HG02642 (cell line): ENCODE measurements around the gene TOMM6.
"Not testable (repeated sequence)": the region's sequence is repeated elsewhere in the genome, so short reads cannot be mapped to it uniquely, and the experiment has no call there.

Source experiments
- ATAC-seq: cut with Tn5 transposase; IDR thresholded peaks from one replicate; pipeline ENCODE4 v1.9.1; 2021; ENCODE audit warnings: mild to moderate bottlenecking; ENCODE audit not compliant: unreplicated experiment, poor library complexity

Gene TOMM6

DNA sequence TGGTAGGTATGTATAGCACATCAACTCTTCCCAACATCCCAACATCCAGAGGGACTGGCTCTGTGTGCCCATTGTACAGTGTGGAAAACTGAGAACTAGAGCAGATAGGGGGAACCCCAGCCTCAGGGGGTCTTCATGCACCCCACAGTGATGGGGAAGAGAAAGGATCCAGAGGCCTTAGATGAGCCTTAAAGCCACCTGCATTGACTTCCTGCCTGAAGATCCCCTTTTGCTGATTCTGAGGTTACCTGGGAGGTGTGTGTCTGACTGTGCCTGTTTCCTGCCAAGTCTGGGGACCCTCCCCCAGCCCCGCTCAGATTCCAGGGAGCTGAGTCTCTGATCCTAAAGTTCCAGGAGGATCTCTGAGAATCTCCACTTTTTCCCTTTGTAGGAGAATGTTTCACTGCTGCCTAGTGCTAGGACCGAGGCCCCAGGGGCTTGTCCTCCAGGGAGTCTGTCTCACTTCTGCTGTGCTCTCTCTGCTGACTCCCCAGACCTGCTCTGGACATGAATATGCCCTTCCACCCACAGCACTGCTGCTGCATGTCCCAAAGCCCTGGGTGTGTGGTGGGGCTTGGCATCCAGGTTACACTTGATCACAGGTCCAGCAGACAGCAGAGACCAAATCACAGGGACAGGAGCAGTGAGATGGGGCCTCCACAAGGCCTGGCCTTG is 27.5 kb upstream of the TOMM6 start:
- no peak for ATAC-seq

DNA sequence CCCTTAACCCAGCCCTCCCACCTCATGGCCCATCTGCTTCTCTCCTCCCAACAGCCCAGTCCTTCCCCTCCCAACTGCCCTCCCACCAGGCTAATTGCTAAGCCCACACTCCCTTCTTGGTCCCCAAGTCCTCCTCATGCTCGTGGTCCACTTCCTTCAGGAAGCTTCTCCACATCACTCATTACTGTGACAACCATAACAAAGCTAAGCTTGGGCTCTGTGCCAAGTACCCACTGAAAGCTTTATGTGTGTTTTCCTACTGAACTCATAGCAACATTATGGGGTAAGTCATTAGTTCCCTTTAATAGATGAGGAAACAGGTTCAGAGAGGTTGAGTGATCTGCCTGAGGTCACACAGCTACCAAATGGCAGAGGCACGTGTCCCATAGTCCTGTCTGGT is 24.0 kb upstream of the TOMM6 start:
- ATAC-seq, result no peak

DNA sequence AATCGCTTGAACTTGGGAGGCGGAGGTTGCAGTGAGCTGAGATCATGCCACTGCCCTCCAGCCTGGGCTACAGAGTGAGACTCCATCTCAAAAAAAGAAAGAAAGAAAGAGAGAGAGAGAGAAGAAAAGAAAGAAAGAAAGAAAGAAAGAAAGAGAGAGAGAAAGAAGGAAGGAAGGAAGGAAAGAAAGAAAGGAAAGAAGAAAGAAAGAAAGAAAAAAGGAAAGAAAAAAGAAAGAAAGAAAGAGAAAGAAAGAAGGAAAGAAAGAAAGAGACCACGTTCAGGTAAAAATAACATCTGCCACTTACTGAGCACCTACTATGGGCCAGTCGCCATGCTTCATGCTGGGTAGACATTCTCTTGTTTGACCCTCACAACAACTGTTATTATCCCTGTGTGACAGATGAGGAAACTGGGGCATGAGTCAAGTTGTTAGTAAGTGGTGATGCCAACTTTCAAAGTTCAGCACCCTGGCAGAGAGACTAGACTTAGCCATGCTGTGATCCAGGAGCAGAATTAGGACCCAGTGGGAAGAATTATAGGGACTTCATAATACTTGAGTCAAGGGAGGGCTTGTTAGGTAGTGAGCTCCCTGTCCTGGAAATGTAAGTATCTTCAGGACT is 21.3 kb upstream of the TOMM6 start:
- not testable (repeated sequence) for ATAC-seq

DNA sequence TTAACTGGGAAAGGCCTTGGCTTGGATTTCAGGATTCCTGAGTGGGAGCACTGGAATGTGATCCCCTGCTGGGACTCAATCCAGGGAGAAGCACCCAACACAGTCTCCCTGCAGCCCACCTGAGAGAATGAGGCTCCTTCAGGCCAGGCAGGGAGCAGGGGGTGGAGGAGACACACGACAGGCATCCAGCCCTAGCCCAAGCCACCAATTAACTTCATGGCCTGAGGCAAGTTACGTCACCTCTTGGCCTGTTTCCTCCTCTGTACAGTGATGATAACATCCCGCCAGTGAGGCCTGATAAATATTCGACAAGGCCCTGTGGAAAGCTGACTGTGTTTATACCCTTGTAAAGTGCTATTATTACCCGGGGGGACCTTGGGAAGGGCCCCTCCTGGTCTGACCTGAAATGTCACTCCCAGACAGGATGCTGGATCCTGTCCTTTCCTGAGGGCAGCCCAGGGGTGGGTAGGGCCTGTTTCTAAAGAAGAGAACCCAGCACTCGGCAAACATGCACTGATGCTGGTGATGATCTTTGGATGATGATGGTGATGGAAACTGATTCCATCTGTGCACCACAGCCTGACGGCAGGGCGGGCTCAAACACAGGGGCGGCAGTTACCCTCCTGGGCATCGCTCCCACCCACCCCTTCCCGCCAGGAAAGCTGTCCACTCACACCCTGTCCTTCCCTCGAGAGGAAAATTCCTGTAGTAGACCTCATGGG is 20.2 kb upstream of the TOMM6 start:
- no peak for ATAC-seq

DNA sequence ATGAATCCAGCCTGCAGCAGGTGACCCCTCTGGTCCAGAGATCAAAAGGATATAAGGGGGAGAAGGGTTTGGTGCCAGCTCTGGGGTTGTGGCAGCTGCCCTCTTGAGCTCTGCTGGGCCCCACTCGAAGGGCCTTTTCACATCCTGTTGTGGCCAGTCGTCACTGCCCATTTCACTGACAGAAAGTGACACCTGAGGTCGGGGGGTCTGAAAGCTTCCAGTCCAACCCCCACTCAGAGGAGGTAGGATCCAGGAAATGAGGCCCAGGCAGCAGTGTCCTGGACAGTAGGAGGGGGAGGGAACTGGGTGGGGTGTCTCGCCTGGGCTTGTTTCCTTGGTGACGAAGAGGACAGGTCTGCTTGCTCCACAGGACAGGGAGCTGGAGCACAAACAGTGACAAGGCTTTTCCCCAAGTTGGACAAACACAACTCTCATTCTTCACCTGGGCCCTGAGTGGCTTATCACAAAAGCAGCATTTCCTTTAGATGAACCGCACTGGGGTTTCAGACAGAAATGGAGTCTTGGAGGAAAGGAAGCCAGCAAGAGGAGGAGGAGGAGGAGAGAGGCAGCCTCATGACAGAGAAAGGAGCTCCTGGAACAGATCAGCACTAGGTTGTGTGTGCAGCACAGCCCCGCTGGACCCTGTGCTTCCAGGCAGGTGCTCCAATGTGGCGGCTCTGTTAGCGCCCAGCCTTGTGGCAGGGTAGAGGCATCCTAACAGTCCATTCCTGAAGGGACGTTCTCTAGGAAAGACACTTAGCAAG is 18.8 kb upstream of the TOMM6 start:
- ATAC-seq, result no peak

DNA sequence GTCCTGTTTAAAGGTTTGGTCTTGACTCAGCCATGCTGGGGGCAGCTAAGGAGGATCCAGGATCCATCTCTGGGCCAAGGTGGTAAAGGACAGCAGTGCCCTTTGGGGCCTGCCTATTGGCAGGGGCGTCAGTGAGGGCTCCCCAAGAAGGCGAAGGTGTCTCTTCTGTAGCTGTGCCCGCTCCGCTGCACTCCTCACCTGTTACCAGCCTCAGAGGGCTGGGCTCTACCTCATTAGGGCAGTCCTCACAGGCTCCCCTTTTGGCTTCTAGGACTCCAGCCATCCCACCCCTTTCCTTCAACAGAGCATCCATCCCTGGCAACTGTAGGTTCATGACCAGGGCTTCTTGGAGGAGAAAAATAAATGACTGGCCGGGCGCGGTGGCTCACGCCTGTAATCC is 18.1 kb upstream of the TOMM6 start:
- ATAC-seq, result no peak

DNA sequence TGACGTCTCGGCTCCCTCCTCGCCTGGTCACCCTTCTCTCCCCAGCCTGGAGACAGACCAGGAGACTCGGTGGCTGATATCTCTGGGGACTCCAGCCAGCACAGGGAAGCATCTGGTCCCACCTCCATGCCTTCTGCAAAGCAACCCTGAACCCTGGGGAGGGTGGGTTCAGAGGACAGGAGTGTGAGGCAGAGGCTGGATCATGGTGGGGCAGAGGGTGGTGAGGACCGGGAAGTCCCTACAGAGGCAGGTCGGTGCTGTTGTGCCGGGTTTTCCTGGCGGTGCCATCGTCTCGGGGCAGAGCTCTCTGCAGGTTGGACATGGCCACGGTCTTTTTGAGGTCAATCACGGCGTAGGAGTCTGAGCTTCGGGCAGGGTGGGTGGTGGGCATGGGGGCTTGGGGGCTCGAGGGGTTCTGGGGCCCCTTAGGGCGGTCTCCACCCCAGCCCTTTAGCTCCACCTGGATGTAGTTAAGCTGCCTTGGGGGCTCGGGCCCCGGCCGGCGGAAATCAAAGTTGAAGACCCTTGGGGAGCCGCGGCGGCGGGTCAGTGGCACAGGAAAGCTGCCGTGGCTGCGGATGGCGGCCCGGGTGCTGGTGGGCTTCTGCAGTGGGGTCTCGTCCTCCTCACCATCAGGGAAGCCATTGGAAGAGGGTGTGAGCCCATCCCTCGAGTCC is 17.0 kb upstream of the TOMM6 start:
- no peak for ATAC-seq

DNA sequence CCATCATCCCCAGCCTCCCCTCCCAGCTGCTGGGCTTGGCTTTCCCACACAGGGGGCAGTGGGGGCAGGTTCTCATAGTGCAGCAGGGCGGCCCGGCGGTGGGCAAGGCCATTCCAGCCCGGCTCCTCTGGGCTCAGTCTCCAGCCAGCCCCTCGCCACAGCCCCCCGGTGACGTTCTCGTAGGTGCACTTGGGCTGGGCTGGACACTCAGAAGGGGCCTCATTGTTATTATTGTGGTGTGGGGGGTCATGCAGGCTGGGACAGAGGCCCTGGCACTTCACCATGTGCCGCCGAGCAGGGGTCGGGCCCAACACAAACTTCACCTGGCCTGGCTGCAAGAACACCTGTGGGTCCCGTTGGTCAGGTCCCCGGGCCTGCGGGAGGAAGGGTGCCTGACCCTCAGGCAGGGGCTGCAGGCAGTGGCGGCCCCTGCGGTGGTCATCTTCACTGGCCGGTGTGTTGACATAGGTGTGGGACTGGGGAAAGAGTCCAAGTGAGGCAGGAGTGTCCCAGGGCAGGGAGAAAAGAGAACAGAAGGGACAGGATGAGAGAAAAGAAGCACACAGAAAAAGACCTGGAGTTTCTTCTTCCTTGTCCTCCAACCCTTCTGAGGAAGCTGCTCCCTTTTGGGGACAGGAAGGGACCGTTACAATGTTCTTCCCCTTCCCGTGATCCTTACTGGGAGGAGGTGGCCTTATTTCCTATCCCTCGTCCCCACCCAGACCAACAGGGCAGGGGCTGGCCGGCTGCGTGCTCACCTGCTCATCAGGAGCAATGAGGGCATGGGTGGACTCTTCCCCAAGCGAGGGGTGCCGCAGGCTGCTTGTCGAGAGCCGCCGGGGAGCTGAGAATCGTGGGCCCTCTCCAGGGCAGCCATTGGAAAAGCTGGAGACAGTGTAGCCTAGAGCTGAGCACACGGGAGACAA is 16.2 kb upstream of the TOMM6 start:
- no peak for ATAC-seq

DNA sequence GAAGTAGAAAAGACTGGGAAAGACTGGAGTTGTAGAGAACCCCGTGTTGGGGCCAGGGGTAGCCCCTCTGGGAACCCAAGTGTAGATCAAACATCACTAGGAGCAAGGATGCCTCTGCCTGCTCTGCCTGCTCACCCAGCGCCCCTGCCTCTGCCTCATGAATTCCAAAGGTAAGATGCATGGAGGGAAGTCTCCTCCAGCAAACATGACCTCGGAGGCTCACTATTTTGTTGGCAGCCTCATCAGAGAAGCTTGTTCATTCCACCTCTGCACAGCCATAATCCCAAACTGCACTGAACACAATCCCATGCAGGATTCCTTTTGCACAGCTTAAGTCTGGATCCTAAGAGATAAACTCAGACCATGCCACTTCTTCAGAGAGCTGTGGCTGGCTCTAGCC is 12.7 kb upstream of the TOMM6 start:
- ATAC-seq, result no peak

DNA sequence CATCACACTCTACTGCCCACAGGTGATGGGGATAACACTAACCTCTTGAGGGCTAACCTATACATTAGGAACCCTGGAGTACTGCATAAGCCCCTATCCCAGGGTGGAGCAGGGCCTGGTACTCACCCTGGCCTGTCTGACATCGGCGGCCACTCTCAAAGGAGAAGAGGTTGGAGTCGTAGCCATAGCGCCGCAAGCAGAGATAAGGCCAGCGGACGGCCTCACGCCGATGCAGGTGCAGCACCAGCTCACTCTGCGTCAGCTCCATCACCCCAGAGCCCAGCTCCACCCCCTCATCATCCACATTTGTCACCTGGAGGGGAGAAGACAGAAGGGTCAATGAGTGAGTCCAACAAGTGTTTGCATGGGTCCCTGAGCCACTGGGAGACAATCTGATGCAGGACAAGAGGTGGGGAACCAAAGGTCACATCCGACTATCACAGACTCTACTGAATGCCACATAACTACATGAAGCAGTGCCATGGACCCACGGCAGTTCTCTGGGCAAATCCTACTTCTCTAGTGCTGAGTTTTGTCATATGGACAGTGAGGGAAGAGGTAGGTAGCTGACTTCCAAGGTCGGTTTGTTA is 12.1 kb upstream of the TOMM6 start:
- no peak for ATAC-seq

DNA sequence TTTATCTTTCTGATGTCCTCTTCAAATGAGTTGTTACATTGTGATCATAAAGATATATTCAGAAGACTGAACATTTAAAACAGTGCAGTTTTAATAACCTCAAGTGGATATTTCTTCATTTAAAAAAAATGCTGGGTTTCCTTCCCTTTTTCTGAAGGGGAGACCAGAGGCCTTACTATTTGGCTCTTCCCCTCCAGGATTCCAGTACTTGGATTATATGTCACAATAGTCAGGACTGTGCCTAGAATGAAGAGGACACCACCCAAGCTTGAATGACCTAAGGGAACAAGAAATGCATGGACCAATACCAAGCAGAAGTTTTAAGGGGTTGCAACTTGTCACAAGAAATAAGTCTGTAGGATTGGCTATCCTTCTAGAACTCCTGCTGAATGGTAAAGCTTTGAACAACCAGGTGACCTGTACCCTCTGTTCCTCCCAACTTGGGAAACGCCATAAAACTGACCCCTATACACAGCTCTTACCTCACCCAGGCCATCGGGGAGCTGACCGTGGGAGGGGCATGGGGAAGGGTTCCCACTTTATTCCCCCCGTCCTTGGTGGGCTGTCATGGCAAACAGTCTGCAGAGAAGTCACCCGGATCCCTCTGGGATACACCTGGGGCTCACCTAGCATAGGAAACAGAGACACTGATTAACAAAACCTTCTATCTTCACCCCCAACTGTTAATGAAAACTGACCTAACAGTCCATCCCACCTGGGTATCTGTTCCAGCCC is 9.8 kb upstream of the TOMM6 start:
- no peak for ATAC-seq

DNA sequence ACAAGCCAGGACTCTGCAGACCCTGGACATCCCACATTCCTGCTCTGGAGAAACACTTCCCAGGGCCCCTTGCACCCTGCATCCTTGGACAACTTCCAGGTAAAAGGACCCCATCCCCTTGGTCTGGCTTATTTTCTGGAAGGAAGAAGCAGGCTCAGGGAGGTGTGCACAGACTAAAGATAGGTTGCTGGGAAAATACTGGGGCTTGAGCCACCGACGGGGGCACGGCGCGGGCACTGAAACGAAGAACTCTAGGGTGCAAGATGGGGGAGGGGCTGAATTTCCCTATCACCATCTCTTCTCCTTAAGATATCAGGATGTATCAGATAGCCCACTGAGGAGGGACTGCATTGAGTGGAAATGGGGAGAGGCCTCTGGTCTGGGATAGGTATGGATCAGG is 8.6 kb upstream of the TOMM6 start:
- no peak for ATAC-seq

DNA sequence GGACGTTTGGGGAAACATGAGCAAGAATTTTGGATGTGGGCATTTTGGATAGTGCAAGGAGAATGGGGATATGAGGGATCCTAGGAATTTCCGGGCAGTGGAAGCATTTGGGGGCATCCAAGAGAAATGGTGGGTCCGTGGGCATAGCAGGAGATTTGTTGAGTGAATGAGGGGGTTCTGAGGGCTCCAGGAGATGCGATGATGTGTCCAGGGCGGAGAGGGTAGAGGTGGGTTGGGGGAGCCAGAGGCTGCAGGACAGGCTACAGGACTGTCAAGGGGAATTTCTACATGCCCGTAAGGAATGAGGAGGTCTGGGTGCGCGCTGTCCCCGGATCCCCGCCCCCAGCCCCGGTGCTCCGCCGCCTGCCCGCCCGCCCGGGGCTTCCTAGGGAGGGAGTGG is 8.2 kb upstream of the TOMM6 start:
- peak; percentile 22 for ATAC-seq

DNA sequence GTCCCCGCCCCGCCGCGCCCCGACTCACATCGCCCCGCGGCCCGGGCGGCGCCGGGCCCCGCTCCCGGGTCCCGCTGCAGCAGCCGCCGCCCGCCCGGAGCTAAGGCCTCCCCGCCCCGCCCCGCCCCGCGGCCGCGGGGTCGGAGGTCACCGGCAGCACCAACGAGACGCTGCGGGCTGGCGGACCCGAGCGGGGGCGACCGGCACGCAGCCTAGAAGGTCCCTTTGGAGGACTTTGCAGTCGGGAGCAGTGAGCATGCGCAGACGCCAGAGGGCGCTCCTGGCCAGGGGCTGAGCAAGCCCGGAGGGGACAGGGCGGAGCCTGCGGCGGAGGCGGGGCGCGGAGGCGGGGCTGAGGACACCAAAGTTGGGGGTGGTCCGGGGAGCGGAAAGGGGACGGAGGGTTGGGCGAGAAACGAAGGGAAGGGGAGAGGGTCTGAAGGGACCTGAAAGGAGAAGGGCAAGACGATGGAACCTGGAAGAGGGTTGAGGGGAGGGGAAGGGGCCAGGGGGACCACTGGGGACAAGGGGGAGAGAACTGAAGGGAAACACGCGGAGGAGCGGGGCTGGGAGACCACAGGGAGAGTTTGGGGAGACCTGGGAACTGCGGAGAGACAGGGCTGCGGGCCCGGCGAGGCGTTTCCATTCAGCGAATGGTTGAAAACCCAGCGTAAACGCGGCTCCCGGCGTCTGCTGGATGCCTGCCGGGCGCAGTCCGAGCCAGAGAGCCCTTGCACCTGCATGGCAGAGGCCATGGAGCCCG is 7.5 kb upstream of the TOMM6 start, which contains the start of gene FRS3:
FRS3 (minus strand) TSS at position 113 of the 763 bp plus-strand sequence. CDS start 2,913 bp downstream, outside the sequence.
- peak; percentile 93 for ATAC-seq

DNA sequence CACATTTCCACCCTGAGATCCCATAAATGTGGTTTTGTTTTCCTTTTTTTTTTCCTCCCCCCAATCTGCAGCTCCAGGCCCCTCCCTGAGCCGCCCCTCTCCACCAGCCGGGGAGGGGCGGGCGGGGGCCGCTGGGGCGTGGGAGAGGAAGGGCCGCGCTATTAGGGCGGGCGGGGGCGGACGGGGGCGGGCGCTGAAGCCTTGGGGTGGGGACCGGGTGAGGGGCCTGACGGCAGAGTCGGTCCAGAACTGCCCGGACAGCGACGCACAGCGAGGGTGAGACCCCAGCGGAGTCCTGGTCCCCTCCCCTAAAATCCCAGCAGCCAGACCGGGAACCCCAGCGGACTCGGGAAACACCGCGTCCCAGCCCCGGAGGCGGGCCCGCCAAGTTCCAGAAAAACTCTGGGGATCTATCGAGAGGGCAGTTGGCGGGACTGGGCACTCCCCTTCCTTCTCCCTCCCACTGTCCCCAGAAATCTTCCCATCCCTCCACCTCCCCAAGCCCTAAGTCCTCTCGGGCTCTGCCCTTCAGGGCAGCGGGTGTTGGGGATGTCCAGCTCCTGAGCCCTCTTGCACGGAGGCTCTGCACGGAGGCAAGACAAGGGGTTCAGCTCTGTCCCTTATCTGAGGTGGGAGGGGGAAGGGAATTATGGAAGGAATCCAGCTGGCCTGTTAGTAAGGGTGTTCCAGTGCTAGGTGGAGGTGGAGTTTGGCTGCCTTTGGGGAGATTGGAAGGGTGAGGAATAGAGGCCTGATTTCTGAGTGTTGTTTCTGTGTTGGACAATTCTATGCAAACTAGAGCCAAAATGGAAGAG is 6.7 kb upstream of the TOMM6 start, which contains the start of gene PRICKLE4:
PRICKLE4 (plus strand) TSS at position 232 of the 815 bp plus-strand sequence. CDS start 2,692 bp downstream, outside the sequence.
- ATAC-seq, result peak; percentile 1

DNA sequence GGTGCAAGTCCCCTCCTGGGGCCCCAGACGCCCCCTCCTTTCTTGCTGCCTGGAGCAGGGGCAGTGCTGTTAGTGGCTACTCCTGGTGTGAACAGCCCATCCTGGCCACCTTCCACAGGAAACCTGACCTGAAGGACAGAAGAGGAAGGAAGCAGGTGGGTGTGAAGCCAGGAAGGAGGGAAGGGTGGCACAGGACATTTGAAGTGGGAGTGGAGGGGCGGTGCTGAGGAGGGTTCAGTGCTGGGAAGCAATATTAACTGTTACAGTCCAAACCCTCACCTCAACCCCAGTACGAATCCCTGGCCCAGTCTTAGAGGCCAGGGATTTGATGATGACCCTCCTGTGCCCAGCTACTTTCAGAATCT is 6.1 kb upstream of the TOMM6 start:
- ATAC-seq, result no peak
